Nephron progenitor cell (in vitro differentiated cells): Measurements from ENCODE around the gene USP28.
"Not testable (repeated sequence)": the region's sequence is repeated elsewhere in the genome, so short reads cannot be mapped to it uniquely, and the experiment has no call there.

Source experiments
- DNase-seq: peaks from one replicate; pipeline ENCODE4 v3.0.0; 2021
- H3K27ac Mint-ChIP-seq: 2 replicates; pipeline ENCODE4 v1.8.0; 2021; ENCODE audit warnings: mild to moderate bottlenecking, moderate library complexity, mixed read lengths
- H3K27me3 Mint-ChIP-seq: 2 replicates; pipeline ENCODE4 v1.8.0; 2021; ENCODE audit warnings: mild to moderate bottlenecking, low read depth, mixed read lengths; ENCODE audit not compliant: poor library complexity
- H3K36me3 Mint-ChIP-seq: 2 replicates; pipeline ENCODE4 v1.8.0; 2021; ENCODE audit warnings: low read depth, mixed read lengths
- H3K4me1 Mint-ChIP-seq: 2 replicates; pipeline ENCODE4 v1.8.0; 2021; ENCODE audit warnings: mixed read lengths
- H3K4me3 Mint-ChIP-seq: 2 replicates; pipeline ENCODE4 v1.8.0; 2021; ENCODE audit warnings: mild to moderate bottlenecking, moderate library complexity, mixed read lengths
- H3K9me3 Mint-ChIP-seq: 2 replicates; pipeline ENCODE4 v1.8.0; 2021; ENCODE audit warnings: mild to moderate bottlenecking, moderate library complexity, mixed read lengths
- CTCF ChIP-seq: fragments of 200-600 bp; sonication (generic); IDR thresholded peaks from 2 replicates; pipeline ENCODE4 v1.5.0; 2021; ENCODE audit warnings: antibody characterized with exemption

Gene USP28

GRCh38 chr11:113808931-113809330 lies 66.4 kb downstream of the USP28 start:
- no peak for TF ChIP-seq CTCF
- no peak for DNase-seq
- peaks cover 8% of the 10 kb centered on the region for H3K4me1 Mint-ChIP-seq
- no peaks in the 10 kb centered on the region for H3K27me3 Mint-ChIP-seq
- no peak overlapping the region for H3K4me3 Mint-ChIP-seq
- H3K36me3 Mint-ChIP-seq: peaks cover 74% of the 10 kb centered on the region
- no peaks in the 10 kb centered on the region for H3K9me3 Mint-ChIP-seq
- peak overlapping the region; percentile 13 for H3K27ac Mint-ChIP-seq

- Mint-ChIP-seq H3K9me3 (no peaks in the 10 kb centered on the region), H3K36me3 (peaks cover 67% of the 10 kb centered on the region), H3K27ac (no peak overlapping the region), H3K4me1 (peaks cover 8% of the 10 kb centered on the region), H3K4me3 (no peak overlapping the region), H3K27me3 (no peaks in the 10 kb centered on the region)
- DNase-seq: peak; percentile 30
- TF ChIP-seq CTCF: peak; percentile 38
Observed at GRCh38 chr11:113806406-113806805, 69.0 kb downstream of the USP28 start.

- peak overlapping the region; percentile 45 for H3K27ac Mint-ChIP-seq
- H3K27me3 Mint-ChIP-seq: no peaks in the 10 kb centered on the region
- TF ChIP-seq CTCF: no peak
- H3K36me3 Mint-ChIP-seq: peaks cover 67% of the 10 kb centered on the region
- H3K9me3 Mint-ChIP-seq: no peaks in the 10 kb centered on the region
- H3K4me3 Mint-ChIP-seq: no peak overlapping the region
- no peak for DNase-seq
- peaks cover 8% of the 10 kb centered on the region for H3K4me1 Mint-ChIP-seq
Observed at GRCh38 chr11:113805640-113806039, 69.7 kb downstream of the USP28 start.

GRCh38 chr11:113802621-113803020 lies 72.8 kb downstream of the USP28 start:
- no peak overlapping the region for H3K4me3 Mint-ChIP-seq
- peaks cover 65% of the 10 kb centered on the region for H3K36me3 Mint-ChIP-seq
- no peaks in the 10 kb centered on the region for H3K27me3 Mint-ChIP-seq
- no peak for TF ChIP-seq CTCF
- no peak overlapping the region for H3K27ac Mint-ChIP-seq
- no peak for DNase-seq
- peaks cover 5% of the 10 kb centered on the region for H3K4me1 Mint-ChIP-seq
- no peaks in the 10 kb centered on the region for H3K9me3 Mint-ChIP-seq

DNA sequence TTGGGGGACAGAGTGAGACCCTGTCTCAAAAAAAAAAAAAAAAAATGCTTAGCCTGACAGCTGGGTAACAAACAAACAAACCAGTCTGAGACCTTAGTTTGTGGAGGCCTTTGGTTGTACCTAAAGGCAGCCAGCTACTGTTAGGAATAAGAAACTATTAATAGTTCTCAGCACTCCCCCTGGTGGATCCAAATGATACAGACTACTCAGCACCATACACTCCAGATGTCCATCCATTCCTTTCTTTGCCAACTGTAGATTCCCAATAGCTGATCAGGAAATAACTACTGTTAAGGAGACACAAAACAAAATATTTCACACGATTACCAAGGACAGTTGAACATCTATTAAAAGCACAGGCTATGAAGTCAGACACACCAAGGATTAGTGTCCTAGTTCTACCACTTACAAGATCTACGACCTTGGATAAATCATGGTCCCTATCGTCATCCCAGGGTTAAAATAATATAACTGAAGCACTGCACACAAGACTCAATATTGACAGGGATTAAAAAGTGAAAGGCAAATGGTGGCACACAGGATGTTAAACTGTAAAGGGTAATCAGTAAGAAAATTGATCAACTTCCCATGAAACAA lies 78.6 kb downstream of the USP28 start:
- Mint-ChIP-seq H3K27me3 (peaks cover 5% of the 10 kb centered on the region), H3K9me3 (no peaks in the 10 kb centered on the region), H3K36me3 (peaks cover 43% of the 10 kb centered on the region), H3K4me1 (no peaks in the 10 kb centered on the region), H3K4me3 (no peak overlapping the region), H3K27ac (no peak overlapping the region)
- TF ChIP-seq CTCF: peak; percentile 58
- peak; percentile 15 for DNase-seq

DNA sequence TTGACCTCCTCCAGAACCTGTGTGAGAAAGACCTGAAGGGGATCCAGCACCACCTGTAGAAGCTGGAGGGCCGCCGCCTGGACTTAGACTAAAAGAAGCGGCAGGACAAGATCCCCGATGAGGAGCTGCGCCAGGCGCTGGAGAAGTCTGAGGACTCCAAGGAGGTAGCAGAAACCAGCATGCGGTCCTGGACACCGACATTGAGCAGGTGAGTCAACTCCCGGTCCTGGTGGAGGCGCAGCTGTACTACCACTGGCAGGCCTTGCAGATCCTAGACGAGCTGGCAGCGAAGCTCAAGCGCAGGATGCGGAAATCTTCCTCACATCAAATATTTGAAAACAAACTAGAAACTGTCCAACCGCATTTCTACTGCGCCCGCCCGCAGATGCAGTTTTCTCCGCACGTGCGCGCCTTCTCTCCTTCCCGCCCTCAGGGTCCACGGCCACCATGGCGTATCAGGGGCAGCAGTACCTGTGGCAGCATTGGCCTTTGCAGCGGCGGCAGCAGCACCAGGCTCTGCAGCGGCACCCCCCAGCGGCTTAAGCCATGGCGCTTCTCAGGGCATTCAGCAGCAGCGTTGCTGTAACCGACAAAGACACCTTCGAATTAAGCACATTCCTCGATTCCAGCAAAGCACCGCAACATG lies 85.6 kb downstream of the USP28 start:
- no peak for TF ChIP-seq CTCF
- Mint-ChIP-seq H3K9me3 (no peaks in the 10 kb centered on the region), H3K27ac (no peak overlapping the region), H3K4me3 (no peak overlapping the region), H3K27me3 (peaks cover 20% of the 10 kb centered on the region), H3K36me3 (no peaks in the 10 kb centered on the region), H3K4me1 (peaks cover 6% of the 10 kb centered on the region)
- DNase-seq: no peak

DNA sequence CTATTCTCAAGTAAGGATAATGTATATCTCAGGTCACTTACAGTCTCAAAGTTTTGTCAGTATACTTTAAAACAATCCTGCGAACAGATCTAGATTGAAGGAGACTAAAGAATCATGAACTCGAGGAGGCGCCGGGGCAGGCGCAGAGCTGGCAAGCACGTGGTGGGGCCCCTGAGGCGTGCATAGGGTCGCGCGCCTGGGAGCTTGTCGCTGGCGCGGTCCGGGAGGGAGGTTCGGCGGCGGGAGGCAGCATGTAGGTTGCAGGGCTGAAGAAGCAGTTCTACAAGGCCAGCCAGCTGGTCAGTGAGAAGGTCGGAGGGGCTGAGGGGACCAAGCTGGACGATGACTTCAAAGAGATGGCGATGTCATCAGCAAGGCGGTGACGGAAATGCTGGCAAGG lies 86.4 kb downstream of the USP28 start:
- H3K9me3 Mint-ChIP-seq, H3K27ac Mint-ChIP-seq, DNase-seq, H3K4me3 Mint-ChIP-seq, H3K36me3 Mint-ChIP-seq, H3K4me1 Mint-ChIP-seq: not testable (repeated sequence)
- peaks cover 25% of the 10 kb centered on the region for H3K27me3 Mint-ChIP-seq
